Measurements from ENCODE around the gene RFNG. TPM values are rescaled to one million over a fixed set of nuclear protein-coding genes. Genes with fewer than 3 reads are reported as not detected.

Gene RFNG
- total RNA-seq, 1 donor from 2014 or later, result 61.4 TPM

DNA sequence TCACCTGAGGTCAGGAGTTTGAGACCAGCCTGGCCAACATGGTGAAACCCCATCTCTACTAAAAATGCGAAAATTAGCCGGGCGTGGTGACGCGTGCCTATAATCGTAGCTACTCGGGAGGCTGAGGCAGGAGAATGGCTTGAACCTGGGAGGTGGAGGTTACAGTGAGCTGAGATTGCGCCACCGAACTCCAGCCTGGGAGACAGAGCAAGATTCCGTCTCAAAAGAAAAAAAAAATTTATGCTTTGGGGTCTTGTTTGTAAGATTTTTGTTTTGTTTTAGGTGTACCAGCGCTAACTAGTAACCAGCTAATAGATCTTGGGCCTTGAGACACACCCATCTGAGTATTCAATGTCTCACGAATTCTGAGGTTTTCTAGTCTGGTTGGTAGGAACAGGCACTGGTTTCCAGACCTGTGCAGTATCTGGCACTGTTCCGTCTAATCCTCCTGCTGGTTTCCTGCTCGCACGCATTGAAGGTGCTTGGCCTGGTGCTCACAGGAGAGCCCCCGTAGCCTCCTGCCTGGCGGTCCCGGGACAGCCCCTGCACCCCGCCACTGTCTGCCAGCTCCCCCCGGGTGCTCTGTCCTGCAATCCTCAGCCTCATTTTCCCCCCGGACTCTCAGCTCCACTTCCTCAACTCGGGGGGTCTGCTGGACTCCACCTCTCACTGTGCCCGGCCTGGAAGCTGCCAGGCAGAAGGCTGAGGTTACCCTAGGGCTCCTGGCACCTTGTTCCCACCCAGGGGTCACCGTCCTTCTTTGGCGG, 24.6 kb upstream of the RFNG start:
- no peaks in the 10 kb centered on the region for H3K9me3 ChIP-seq
- no peak overlapping the region for H3K27ac ChIP-seq
- intact Hi-C loops (cut with DNase I), result no loop called here
- peaks cover 0 to 25% of the 10 kb centered on the region in 2 donors for H3K36me3 ChIP-seq
- no peaks in the 10 kb centered on the region for H3K27me3 ChIP-seq
- TF ChIP-seq, protein P1, sequence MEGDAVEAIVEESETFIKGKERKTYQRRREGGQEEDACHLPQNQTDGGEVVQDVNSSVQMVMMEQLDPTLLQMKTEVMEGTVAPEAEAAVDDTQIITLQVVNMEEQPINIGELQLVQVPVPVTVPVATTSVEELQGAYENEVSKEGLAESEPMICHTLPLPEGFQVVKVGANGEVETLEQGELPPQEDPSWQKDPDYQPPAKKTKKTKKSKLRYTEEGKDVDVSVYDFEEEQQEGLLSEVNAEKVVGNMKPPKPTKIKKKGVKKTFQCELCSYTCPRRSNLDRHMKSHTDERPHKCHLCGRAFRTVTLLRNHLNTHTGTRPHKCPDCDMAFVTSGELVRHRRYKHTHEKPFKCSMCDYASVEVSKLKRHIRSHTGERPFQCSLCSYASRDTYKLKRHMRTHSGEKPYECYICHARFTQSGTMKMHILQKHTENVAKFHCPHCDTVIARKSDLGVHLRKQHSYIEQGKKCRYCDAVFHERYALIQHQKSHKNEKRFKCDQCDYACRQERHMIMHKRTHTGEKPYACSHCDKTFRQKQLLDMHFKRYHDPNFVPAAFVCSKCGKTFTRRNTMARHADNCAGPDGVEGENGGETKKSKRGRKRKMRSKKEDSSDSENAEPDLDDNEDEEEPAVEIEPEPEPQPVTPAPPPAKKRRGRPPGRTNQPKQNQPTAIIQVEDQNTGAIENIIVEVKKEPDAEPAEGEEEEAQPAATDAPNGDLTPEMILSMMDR (IDR thresholded peaks at IDR 0.05), result no peak
- TF ChIP-seq POLR2AphosphoS5 (IDR thresholded peaks at IDR 0.05; ENCODE audit: insufficient read depth in 1 of 2, low read depth in 1 of 2) (no peak), POLR2A (IDR thresholded peaks at IDR 0.05) (no peak)
- no peak overlapping the region for H3K4me3 ChIP-seq
- H3K4me1 ChIP-seq, result peaks cover 16% of the 10 kb centered on the region
- DNase-seq (ENCODE audit: extremely low spot score in 2 of 2), result no peak

DNA sequence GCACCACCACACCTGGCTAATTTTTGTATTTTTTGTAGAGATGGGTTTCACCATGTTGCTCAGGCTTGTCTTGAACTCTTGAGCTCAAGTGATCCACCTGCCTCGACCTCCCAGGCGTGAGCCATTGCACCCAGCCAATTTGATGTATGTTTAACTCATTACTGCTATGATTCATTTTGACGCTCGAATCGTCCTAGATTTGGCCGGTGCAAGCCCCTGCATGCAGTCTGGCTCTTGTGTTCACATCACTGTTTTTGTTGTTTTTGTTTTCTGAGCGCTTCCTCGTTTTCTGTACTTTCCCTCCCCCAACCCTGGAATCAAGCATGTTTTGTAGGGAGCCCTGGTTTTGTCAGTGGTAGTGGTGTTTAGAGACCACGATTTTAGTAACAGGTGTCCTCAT, 21.8 kb upstream of the RFNG start:
- intact Hi-C loops (cut with DNase I), result no loop called here
- H3K4me1 ChIP-seq, result peaks cover 15% of the 10 kb centered on the region
- H3K9me3 ChIP-seq, result no peaks in the 10 kb centered on the region
- no peak overlapping the region for H3K27ac ChIP-seq
- DNase-seq (ENCODE audit: extremely low spot score in 2 of 2), result no peak
- H3K36me3 ChIP-seq, result peaks cover 0 to under 1% of the 10 kb centered on the region in 2 donors
- H3K4me3 ChIP-seq, result no peak overlapping the region
- H3K27me3 ChIP-seq, result no peaks in the 10 kb centered on the region
- TF ChIP-seq POLR2A (IDR thresholded peaks at IDR 0.05) (no peak), POLR2AphosphoS5 (IDR thresholded peaks at IDR 0.05; ENCODE audit: insufficient read depth in 1 of 2, low read depth in 1 of 2) (no peak)
- TF ChIP-seq, protein P1 (IDR thresholded peaks at IDR 0.05), result no peak

DNA sequence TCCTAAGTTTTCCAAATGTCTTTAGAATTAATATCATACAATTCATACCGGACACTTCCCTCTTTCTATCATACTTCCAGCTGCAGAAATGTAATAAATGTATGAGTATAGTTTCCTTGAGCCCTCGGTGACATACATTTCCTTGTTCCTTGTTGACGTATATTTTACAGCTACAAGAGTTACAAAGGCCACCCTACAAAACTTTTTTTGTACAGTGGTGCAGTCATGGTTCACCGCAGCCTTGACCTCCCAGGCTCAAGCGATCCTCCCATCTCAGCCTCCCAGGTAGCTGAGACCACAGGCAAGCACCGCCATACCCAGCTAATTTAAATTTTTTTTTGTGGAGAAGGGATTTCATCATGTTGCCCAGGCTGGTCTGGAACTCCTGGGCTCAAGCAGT, 21.2 kb upstream of the RFNG start:
- TF ChIP-seq, protein P1 (IDR thresholded peaks at IDR 0.05), result no peak
- H3K27ac ChIP-seq, result no peak overlapping the region

GRCh38 chr17:82070611-82071010, 19.0 kb upstream of the RFNG start:
- Histone ChIP-seq H3K27ac (no peak overlapping the region), H3K36me3 (no peaks in the 10 kb centered on the region), H3K9me3 (no peaks in the 10 kb centered on the region), H3K4me3 (no peak overlapping the region), H3K4me1 (peaks cover 12% of the 10 kb centered on the region), H3K27me3 (no peaks in the 10 kb centered on the region)
- DNase-seq (ENCODE audit: extremely low spot score in 2 of 2), result no peak
- TF ChIP-seq POLR2A (IDR thresholded peaks at IDR 0.05) (no peak), POLR2AphosphoS5 (IDR thresholded peaks at IDR 0.05; ENCODE audit: insufficient read depth in 1 of 2, low read depth in 1 of 2) (no peak)
- TF ChIP-seq, protein P1 (IDR thresholded peaks at IDR 0.05), result no peak
- intact Hi-C loops (cut with DNase I), result no loop called here

More for the DNA sequence above, 21.2 kb upstream of the RFNG start:
- DNase-seq (ENCODE audit: extremely low spot score in 2 of 2), result no peak
- H3K4me3 ChIP-seq, result no peak overlapping the region
- no peaks in the 10 kb centered on the region for H3K36me3 ChIP-seq
- H3K9me3 ChIP-seq, result no peaks in the 10 kb centered on the region
- H3K27me3 ChIP-seq, result no peaks in the 10 kb centered on the region
- H3K4me1 ChIP-seq, result peaks cover 8% of the 10 kb centered on the region
- intact Hi-C loops (cut with DNase I), result no loop called here

DNA sequence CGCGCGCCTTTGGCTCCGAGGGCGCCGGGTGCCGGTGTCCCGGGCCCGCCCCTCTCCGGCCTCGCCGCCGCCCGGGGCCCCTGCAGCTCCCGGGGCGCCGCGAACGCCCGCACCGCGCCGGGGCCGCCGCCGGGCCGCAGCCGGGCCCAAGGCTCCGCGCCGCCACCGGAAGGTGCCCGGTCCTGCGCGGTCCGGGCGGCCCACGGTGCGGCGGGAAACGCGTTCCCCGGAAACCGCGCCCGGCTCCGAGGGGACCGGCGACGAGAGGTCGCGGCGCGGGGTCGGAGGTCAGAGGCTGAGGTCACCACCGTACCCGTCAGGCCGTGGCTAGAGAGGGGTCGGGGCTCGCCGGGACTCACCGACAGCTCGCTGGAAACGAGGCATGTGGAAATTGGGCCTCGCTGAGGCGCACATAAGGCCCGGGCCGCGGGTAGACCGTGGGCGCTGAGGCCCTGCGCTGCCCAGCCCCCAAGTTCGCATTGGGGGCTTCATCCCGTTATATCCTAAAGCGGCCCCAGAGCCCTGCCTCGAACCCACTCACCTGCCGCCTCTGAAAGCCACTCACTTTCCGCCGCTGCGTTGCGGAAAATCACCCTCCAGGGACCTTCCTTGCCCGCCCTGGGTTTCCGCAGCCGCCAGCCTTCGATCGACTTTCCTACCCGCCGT, 14.2 kb upstream of the RFNG start, which contains the start of gene DUS1L:
DUS1L (minus strand) TSS at position 167 of the 666 bp plus-strand sequence. CDS start 745 bp downstream, outside the sequence.
- TF ChIP-seq POLR2A (IDR thresholded peaks at IDR 0.05), result peak in 1 of 2 donors; percentile 20
- TF ChIP-seq POLR2AphosphoS5 (IDR thresholded peaks at IDR 0.05; ENCODE audit: insufficient read depth in 1 of 2, low read depth in 1 of 2), result peak in 1 of 2 donors; percentile 64
- TF ChIP-seq, protein P1 (IDR thresholded peaks at IDR 0.05), result no peak
- Histone ChIP-seq H3K9me3 (no peaks in the 10 kb centered on the region), H3K27me3 (no peaks in the 10 kb centered on the region), H3K27ac (peak within 1 kb of the TSS; percentile 94), H3K4me1 (peaks cover 30% of the 10 kb centered on the region), H3K4me3 (peak within 1 kb of the TSS; percentile 81 to 92), H3K36me3 (peaks cover 0 to 27% of the 10 kb centered on the region in 2 donors)
- intact Hi-C loops (cut with DNase I), result no loop called here
- no peak for DNase-seq (ENCODE audit: extremely low spot score in 2 of 2)

Measured in vagina (tissue), 2 donors.